ENCODE measurements around the gene TENM4.

- TF ChIP-seq POLR2AphosphoS5 (IDR thresholded peaks at IDR 0.05; ENCODE audit: low read length) = no peak
- no peak for TF ChIP-seq ZBTB33 (IDR thresholded peaks at IDR 0.05)
These were observed 311.1 kb downstream of the TENM4 start for GRCh38 chr11:79129702-79130101.
